GM19438 (cell line): ENCODE data around the gene CDH4.

Experiments used
- ATAC-seq: cut with Tn5 transposase; IDR thresholded peaks from one replicate; pipeline ENCODE4 v1.9.1; 2021; ENCODE audit warnings: low read depth; ENCODE audit not compliant: unreplicated experiment

The CDH4 gene

GRCh38 chr20:61749406-61750075, 497.5 kb downstream of the CDH4 start:
- no peak for ATAC-seq

- ATAC-seq = no peak
Observed at GRCh38 chr20:61750093-61750492, 498.0 kb downstream of the CDH4 start.

- ATAC-seq = no peak
Observed at GRCh38 chr20:61752576-61752975, 500.5 kb downstream of the CDH4 start.

- no peak for ATAC-seq
Observed at GRCh38 chr20:61753316-61753942, 501.4 kb downstream of the CDH4 start.

GRCh38 chr20:61753987-61754956, 502.2 kb downstream of the CDH4 start:
- no peak for ATAC-seq

GRCh38 chr20:61754976-61755778, 503.1 kb downstream of the CDH4 start:
- ATAC-seq = no peak

- ATAC-seq = no peak
Observed at GRCh38 chr20:61755971-61756845, 504.1 kb downstream of the CDH4 start.

- ATAC-seq = no peak
Observed at GRCh38 chr20:61756966-61757677, 505.1 kb downstream of the CDH4 start.

GRCh38 chr20:61757678-61758563, 505.9 kb downstream of the CDH4 start:
- no peak for ATAC-seq

GRCh38 chr20:61758564-61759200, 506.6 kb downstream of the CDH4 start:
- no peak for ATAC-seq

GRCh38 chr20:61759286-61760065, 507.4 kb downstream of the CDH4 start:
- no peak for ATAC-seq

GRCh38 chr20:61760321-61760720, 508.3 kb downstream of the CDH4 start:
- no peak for ATAC-seq

GRCh38 chr20:61760731-61761130, 508.7 kb downstream of the CDH4 start:
- ATAC-seq = no peak

GRCh38 chr20:61761453-61762166, 509.5 kb downstream of the CDH4 start:
- ATAC-seq = no peak

- no peak for ATAC-seq
Observed at GRCh38 chr20:61762167-61762710, 510.2 kb downstream of the CDH4 start.
